Smooth muscle cell (in vitro differentiated cells): ENCODE results near the gene BECN2. TPM values are rescaled to one million over a fixed set of nuclear protein-coding genes. Genes with fewer than 3 reads are reported as not detected.

Experiments used
- DNase-seq: peaks from one replicate; lab custom pipeline; 2025; ENCODE audit not compliant: unreplicated experiment; lab: John Stamatoyannopoulos, UW
- H2AFZ ChIP-seq: fragments of 200-600 bp; sonication (generic); 2 replicates; pipeline ENCODE4 v1.6.0; 2016; ENCODE audit warnings: antibody characterized with exemption, low read depth, mild to moderate bottlenecking
- H3F3A ChIP-seq: fragments of 200-600 bp; sonication (generic); 2 replicates; pipeline ENCODE4 v1.6.0; 2017; ENCODE audit warnings: antibody characterized with exemption, low read depth
- H3K27ac ChIP-seq: fragments of 200-600 bp; sonication (generic); 2 replicates; pipeline ENCODE4 v1.5.1; 2016; ENCODE audit warnings: low read depth, mild to moderate bottlenecking
- H3K27me3 ChIP-seq: fragments of 200-600 bp; sonication (generic); 2 replicates; pipeline ENCODE4 v1.6.1; 2016; ENCODE audit warnings: low read depth, mild to moderate bottlenecking
- H3K36me3 ChIP-seq: fragments of 200-600 bp; sonication (generic); 2 replicates; pipeline ENCODE4 v1.5.1; 2016; ENCODE audit warnings: low read depth
- H3K4me1 ChIP-seq: fragments of 200-600 bp; sonication (generic); 2 replicates; pipeline ENCODE4 v1.5.1; 2016; ENCODE audit warnings: low read depth
- H3K4me2 ChIP-seq: fragments of 200-600 bp; sonication (generic); 2 replicates; pipeline ENCODE4 v1.6.0; 2016; ENCODE audit warnings: mild to moderate bottlenecking
- H3K4me3 ChIP-seq: fragments of 200-600 bp; sonication (generic); 2 replicates; pipeline ENCODE4 v1.5.1; 2016; ENCODE audit warnings: mild to moderate bottlenecking
- H3K79me2 ChIP-seq: fragments of 200-600 bp; sonication (generic); 2 replicates; pipeline ENCODE4 v1.6.0; 2016; ENCODE audit warnings: low read depth, mild to moderate bottlenecking
- H3K9ac ChIP-seq: fragments of 200-600 bp; sonication (generic); 2 replicates; pipeline ENCODE4 v1.6.0; 2016; ENCODE audit warnings: low read depth
- H3K9me3 ChIP-seq: fragments of 200-600 bp; sonication (generic); replicated peaks from 2 replicates; pipeline ENCODE4 v1.5.1; 2016; ENCODE audit warnings: low read depth
- H4K20me1 ChIP-seq: fragments of 200-600 bp; sonication (generic); 2 replicates; pipeline ENCODE4 v1.6.0; 2016; ENCODE audit warnings: low read depth
- CTCF ChIP-seq: fragments of 200-600 bp; sonication (generic); IDR thresholded peaks from 2 replicates; pipeline ENCODE4 v1.5.1; 2017; ENCODE audit warnings: borderline replicate concordance, mild to moderate bottlenecking, antibody characterized with exemption; ENCODE audit not compliant: insufficient read depth, poor library complexity, severe bottlenecking
- WGBS: methylation state at CpG from one replicate; pipeline ENCODE4 v1.1.7; 2016; ENCODE audit warnings: low lambda C conversion rate; 5-methylcytosine and 5-hydroxymethylcytosine counted together
- polyA plus RNA-seq: library from polyadenylated mRNA; unstranded; fragments of >200 nt; fragmentation: Nextera tagmentation; extraction: Ambion mirVana; gene quantifications from 2 replicates; pipeline ENCODE4 v1.2.1, GENCODE V29; 2016
- total RNA-seq: library from RNA; depleted of rRNA; stranded (reverse); fragments of >200 nt; gene quantifications from 2 replicates; pipeline ENCODE4 v1.2.3, GENCODE V29; 2014

BECN2 gene
- total and polyA plus RNA-seq, 2 experiments from 2014 or later, result not detected

GRCh38 chr1:241934201-241934848, 23.2 kb upstream of the BECN2 start:
- H3K27ac ChIP-seq, result no peak overlapping the region
- H3K4me2 ChIP-seq, result no peak overlapping the region
- H3K27me3 ChIP-seq, result no peaks in the 10 kb centered on the region
- no peak overlapping the region for H3K9ac ChIP-seq
- no peaks in the 10 kb centered on the region for H3F3A ChIP-seq
- no peak for TF ChIP-seq CTCF
- no peaks in the 10 kb centered on the region for H3K36me3 ChIP-seq
- peaks cover 3% of the 10 kb centered on the region for H3K4me1 ChIP-seq
- no peak overlapping the region for H2AFZ ChIP-seq
- H3K9me3 ChIP-seq, result peaks cover 4% of the 10 kb centered on the region
- H3K4me3 ChIP-seq, result no peak overlapping the region
- WGBS, result 70% methylated on average over 12 of the region's 12 CpGs
- H3K79me2 ChIP-seq, result no peaks in the 10 kb centered on the region
- no peaks in the 10 kb centered on the region for H4K20me1 ChIP-seq
- no peak for DNase-seq

GRCh38 chr1:241934866-241935265, 22.7 kb upstream of the BECN2 start:
- Histone ChIP-seq H3K4me2 (no peak overlapping the region), H3K36me3 (no peaks in the 10 kb centered on the region), H3F3A (no peaks in the 10 kb centered on the region), H3K27me3 (no peaks in the 10 kb centered on the region), H2AFZ (no peak overlapping the region), H4K20me1 (no peaks in the 10 kb centered on the region), H3K79me2 (no peaks in the 10 kb centered on the region), H3K9ac (no peak overlapping the region), H3K27ac (no peak overlapping the region), H3K4me3 (no peak overlapping the region), H3K4me1 (peaks cover 3% of the 10 kb centered on the region), H3K9me3 (peaks cover 4% of the 10 kb centered on the region)
- no peak for DNase-seq
- 84% methylated on average over 7 of the region's 7 CpGs for WGBS
- no peak for TF ChIP-seq CTCF

GRCh38 chr1:241939798-241940197, 17.8 kb upstream of the BECN2 start:
- peaks cover 4% of the 10 kb centered on the region for H3K9me3 ChIP-seq
- no peak overlapping the region for H3K27ac ChIP-seq
- WGBS, result 79% methylated on average over 1 of the region's 1 CpG
- H3K79me2 ChIP-seq, result no peaks in the 10 kb centered on the region
- no peaks in the 10 kb centered on the region for H3K36me3 ChIP-seq
- H3K4me2 ChIP-seq, result no peak overlapping the region
- H3K27me3 ChIP-seq, result no peaks in the 10 kb centered on the region
- DNase-seq, result no peak
- TF ChIP-seq CTCF, result no peak
- H3F3A ChIP-seq, result no peaks in the 10 kb centered on the region
- no peak overlapping the region for H3K9ac ChIP-seq
- H4K20me1 ChIP-seq, result no peaks in the 10 kb centered on the region
- H3K4me1 ChIP-seq, result no peaks in the 10 kb centered on the region
- no peak overlapping the region for H2AFZ ChIP-seq
- H3K4me3 ChIP-seq, result no peak overlapping the region

- no peaks in the 10 kb centered on the region for H3K4me1 ChIP-seq
- H3K9ac ChIP-seq, result no peak overlapping the region
- TF ChIP-seq CTCF, result no peak
- H3K36me3 ChIP-seq, result no peaks in the 10 kb centered on the region
- WGBS, result 84% methylated on average over 4 of the region's 4 CpGs
- peaks cover 4% of the 10 kb centered on the region for H3K9me3 ChIP-seq
- H3F3A ChIP-seq, result no peaks in the 10 kb centered on the region
- no peak overlapping the region for H3K27ac ChIP-seq
- no peaks in the 10 kb centered on the region for H3K79me2 ChIP-seq
- H4K20me1 ChIP-seq, result no peaks in the 10 kb centered on the region
- H2AFZ ChIP-seq, result no peak overlapping the region
- H3K27me3 ChIP-seq, result no peaks in the 10 kb centered on the region
- no peak overlapping the region for H3K4me3 ChIP-seq
- DNase-seq, result no peak
- H3K4me2 ChIP-seq, result no peak overlapping the region
Measured at GRCh38 chr1:241942738-241943137, 14.8 kb upstream of the BECN2 start.
